H54 (cell line): ENCODE results near the gene RBM11.
"Not testable (repeated sequence)": the region's sequence is repeated elsewhere in the genome, so short reads cannot be mapped to it uniquely, and the experiment has no call there.

ENCODE experiments used
- DNase-seq: peaks from one replicate; pipeline ENCODE4 v3.0.0; 2011; ENCODE audit warnings: low spot score, mixed read lengths; ENCODE audit not compliant: insufficient read length
- FAIRE-seq: peaks from 3 replicates; lab custom pipeline; 2011; peaks lifted over from hg19 to GRCh38; lab: Jason Lieb, UNC
- POLR2A ChIP-seq: IDR thresholded peaks from 2 replicates; pipeline ENCODE4 v1.6.1; 2011; ENCODE audit warnings: low read depth, mild to moderate bottlenecking, low read length

Gene RBM11

GRCh38 chr21:14215971-14216641 lies at the start of gene RBM11:
TSS of gene RBM11 (plus strand) at chr21:14216157. CDS start at chr21:14216187, 30 bp downstream.
- FAIRE-seq = no peak

GRCh38 chr21:14166463-14167223 lies 49.3 kb upstream of the RBM11 start:
- DNase-seq, FAIRE-seq: not testable (repeated sequence)

More at GRCh38 chr21:14215971-14216641, at the start of gene RBM11:
- TF ChIP-seq POLR2A = no peak
- DNase-seq = no peak

GRCh38 chr21:14206222-14206621 lies 9.7 kb upstream of the RBM11 start:
- no peak for FAIRE-seq

GRCh38 chr21:14210738-14211137 lies 5.2 kb upstream of the RBM11 start, which contains the start of gene LIPI:
TSS of gene LIPI (minus strand) at chr21:14210955. CDS start at chr21:14210845, 110 bp downstream.
- no peak for FAIRE-seq
- TF ChIP-seq POLR2A = no peak
- DNase-seq = no peak

More at GRCh38 chr21:14206222-14206621, 9.7 kb upstream of the RBM11 start:
- DNase-seq = no peak
- TF ChIP-seq POLR2A = no peak

- DNase-seq = no peak
- no peak for TF ChIP-seq POLR2A
- FAIRE-seq = no peak
These were observed 2.8 kb upstream of the RBM11 start for GRCh38 chr21:14213164-14213563.

GRCh38 chr21:14223365-14223764 lies 7.4 kb downstream of the RBM11 start:
- no peak for TF ChIP-seq POLR2A
- FAIRE-seq (no peak), DNase-seq (no peak)

- TF ChIP-seq POLR2A = no peak
- no peak for FAIRE-seq
- DNase-seq = no peak
These were observed 13.4 kb downstream of the RBM11 start for GRCh38 chr21:14229399-14229798.

GRCh38 chr21:14235101-14235500 lies 19.1 kb downstream of the RBM11 start:
- no peak for DNase-seq
- no peak for TF ChIP-seq POLR2A
- FAIRE-seq = no peak

- no peak for TF ChIP-seq POLR2A
- FAIRE-seq (no peak), DNase-seq (no peak)
These were observed 20.2 kb downstream of the RBM11 start for GRCh38 chr21:14236180-14236579.

- no peak for FAIRE-seq
- DNase-seq = no peak
- TF ChIP-seq POLR2A = no peak
These were observed 23.3 kb downstream of the RBM11 start for GRCh38 chr21:14239281-14239680.

- no peak for DNase-seq
- TF ChIP-seq POLR2A = no peak
- no peak for FAIRE-seq
These were observed 25.3 kb downstream of the RBM11 start for GRCh38 chr21:14241297-14241696.

- FAIRE-seq (no peak), DNase-seq (no peak)
- no peak for TF ChIP-seq POLR2A
These were observed 27.5 kb downstream of the RBM11 start for GRCh38 chr21:14243461-14243860.

GRCh38 chr21:14243874-14244273 lies 27.9 kb downstream of the RBM11 start:
- no peak for DNase-seq
- FAIRE-seq = no peak
- no peak for TF ChIP-seq POLR2A

- TF ChIP-seq POLR2A = no peak
- DNase-seq = no peak
- FAIRE-seq = no peak
These were observed 29.0 kb downstream of the RBM11 start for GRCh38 chr21:14244911-14245310.
